H1 (cell line): ENCODE results near the gene AIFM1. TPM values are rescaled to one million over a fixed set of nuclear protein-coding genes. Genes with fewer than 3 reads are reported as not detected.

ENCODE experiments used
- CTCF ChIP-seq, 3 experiments: IDR thresholded peaks; 1 replicate in 2 of 3; 2 replicates in 1 of 3; pipeline versions ENCODE4 v1.5.1 to v1.6.1; 2011; ENCODE audit warnings: low read length in 3 of 3, mild to moderate bottlenecking in 3 of 3, inconsistent platforms in 2 of 3, low read depth in 1 of 3, moderate library complexity in 1 of 3; ENCODE audit not compliant: insufficient read depth in 1 of 3; ENCODE audit errors: control extremely low read depth in 1 of 3
- JUN ChIP-seq: IDR thresholded peaks from 2 replicates; pipeline ENCODE4 v1.6.1; 2011; ENCODE audit warnings: low read depth, mild to moderate bottlenecking, improper control_type of control experiment, low read length
- MAX ChIP-seq: IDR thresholded peaks from 2 replicates; pipeline ENCODE4 v1.6.1; 2012; ENCODE audit warnings: inconsistent platforms
- RAD21 ChIP-seq, 2 experiments: IDR thresholded peaks in 1 of 2; conservative IDR thresholded peaks in 1 of 2; 2 replicates each; pipeline ENCODE4 v1.6.1; 2011; ENCODE audit warnings: low read depth in 2 of 2, low read length in 2 of 2, improper control_type of control experiment in 1 of 2, inconsistent platforms in 1 of 2, mild to moderate bottlenecking in 1 of 2, moderate library complexity in 1 of 2
- polyA plus RNA-seq, 7 experiments: library from polyadenylated mRNA; depleted of rRNA in 3 of 7; stranded (reverse) in 5 of 7; unstranded in 2 of 7; fragments of >200 nt in 5 of 7; fragments of 200-250 nt in 2 of 7; gene quantifications; 1 replicate in 5 of 7; 2 replicates in 1 of 7; 4 replicates in 1 of 7; pipeline versions ENCODE4 v1.2.1 to v1.2.3, GENCODE V29; 2011 to 2013; ENCODE audit warnings: missing spikeins in 2 of 7, mixed read lengths in 2 of 7
- total RNA-seq: library from RNA; stranded (reverse); fragmentation: NEBNext Ultra II Directional; extraction: Animal tissue kit (Norgen Biotek cat#: 25700); gene quantifications from 2 replicates; pipeline ENCODE4 v1.2.1, GENCODE V29; 2021

Gene AIFM1
- total and polyA plus RNA-seq, 2 of the 8 experiments (the other 6 are each of a cell fraction or from before 2014, with no cell fraction given): 34.1 to 55.4 TPM

- TF ChIP-seq CTCF (IDR thresholded peaks at IDR 0.05; ENCODE audit: control extremely low read depth in 1 of 3, insufficient read depth in 1 of 3, low read depth in 1 of 3, low read length in 3 of 3) (no peak), RAD21 (IDR thresholded peaks at IDR 0.05 in 1 of 2, conservative IDR thresholded peaks at IDR 0.05 in 1 of 2; ENCODE audit: low read depth in 2 of 2, low read length in 2 of 2) (no peak; a peak in 1 of 4 replicates), MAX (no peak), JUN (no peak)
- TF ChIP-seq, all 59 proteins: peak for 0
Observed at GRCh38 chrX:130108647-130109428, 56.8 kb downstream of the AIFM1 start (continued).
